GM19397 (cell line): Measurements from ENCODE around the gene KCNQ1.

Source experiments
- ATAC-seq: cut with Tn5 transposase; IDR thresholded peaks from one replicate; pipeline ENCODE4 v1.9.1; 2021; ENCODE audit warnings: mild to moderate bottlenecking, moderate library complexity; ENCODE audit not compliant: unreplicated experiment

KCNQ1 gene

GRCh38 chr11:2825889-2826678, 381.3 kb downstream of the KCNQ1 start:
- ATAC-seq: no peak

- no peak for ATAC-seq
These were observed 381.9 kb downstream of the KCNQ1 start for GRCh38 chr11:2826679-2827056.

- ATAC-seq: no peak
These were observed 382.4 kb downstream of the KCNQ1 start for GRCh38 chr11:2827256-2827655.

- ATAC-seq: no peak
These were observed 383.0 kb downstream of the KCNQ1 start for GRCh38 chr11:2827792-2828191.

GRCh38 chr11:2828585-2829330, 383.9 kb downstream of the KCNQ1 start:
- ATAC-seq: no peak

- ATAC-seq: no peak
These were observed 385.4 kb downstream of the KCNQ1 start for GRCh38 chr11:2830030-2830812.

- no peak for ATAC-seq
These were observed 386.1 kb downstream of the KCNQ1 start for GRCh38 chr11:2830886-2831285.

GRCh38 chr11:2831781-2832532, 387.1 kb downstream of the KCNQ1 start:
- no peak for ATAC-seq

DNA sequence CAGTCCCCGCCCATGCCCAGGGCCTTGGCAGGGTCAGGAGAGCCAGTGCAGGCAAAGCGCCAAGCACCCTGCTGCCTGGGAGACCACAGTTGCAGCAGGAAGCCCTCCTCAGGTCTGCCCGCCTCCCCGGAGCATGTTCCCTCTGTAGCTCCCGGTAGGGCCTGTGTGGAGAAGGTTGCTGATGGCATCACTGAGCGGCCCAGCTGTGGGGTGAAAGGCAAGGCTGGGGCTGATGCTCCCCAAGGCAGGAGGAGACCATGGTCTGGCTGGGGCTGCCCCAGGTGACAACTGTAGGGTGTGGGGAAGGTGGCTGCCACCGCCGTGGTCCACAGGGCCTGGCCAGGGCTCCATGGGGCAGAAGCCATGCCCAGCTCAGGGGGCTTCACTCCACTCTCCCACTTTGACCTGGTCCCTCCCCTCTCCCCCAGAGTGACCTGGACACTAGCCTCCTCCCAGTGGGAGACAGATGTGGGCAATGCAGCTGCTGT, 387.8 kb downstream of the KCNQ1 start:
- ATAC-seq: no peak

DNA sequence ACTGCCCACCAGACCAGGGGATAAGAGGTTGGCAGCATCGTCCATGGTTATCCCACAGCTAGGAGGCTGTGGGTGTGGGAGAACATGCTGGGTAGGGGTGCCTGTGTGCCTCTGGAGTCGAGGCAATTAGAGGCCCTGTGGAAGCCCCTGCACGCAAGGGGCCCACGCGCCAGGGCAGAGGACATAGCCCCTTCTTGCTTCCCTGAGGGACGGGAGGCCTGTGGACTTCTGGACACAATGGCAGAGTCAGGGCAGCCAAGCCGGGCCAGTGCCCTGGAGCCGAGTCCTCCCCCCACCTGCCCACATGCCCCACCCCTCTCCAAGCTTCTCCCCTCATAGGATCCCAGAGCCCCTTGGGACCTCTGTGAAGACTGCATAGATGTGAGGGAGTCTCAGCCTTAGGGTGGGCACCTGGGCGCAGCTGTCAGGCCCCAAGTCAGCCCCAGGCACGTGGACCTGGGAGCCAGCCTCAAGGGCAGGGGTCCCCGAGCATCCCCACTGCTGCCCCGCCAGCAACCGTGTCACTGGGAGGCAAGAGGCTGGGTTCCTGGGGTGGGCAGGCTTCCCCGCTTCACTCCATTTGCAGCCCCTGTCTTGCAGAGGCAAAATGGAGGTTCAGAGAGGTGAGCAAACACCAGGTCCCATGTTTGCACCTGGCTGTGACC, 388.4 kb downstream of the KCNQ1 start:
- ATAC-seq: no peak

- ATAC-seq: no peak
These were observed 389.1 kb downstream of the KCNQ1 start for GRCh38 chr11:2833716-2834502.

DNA sequence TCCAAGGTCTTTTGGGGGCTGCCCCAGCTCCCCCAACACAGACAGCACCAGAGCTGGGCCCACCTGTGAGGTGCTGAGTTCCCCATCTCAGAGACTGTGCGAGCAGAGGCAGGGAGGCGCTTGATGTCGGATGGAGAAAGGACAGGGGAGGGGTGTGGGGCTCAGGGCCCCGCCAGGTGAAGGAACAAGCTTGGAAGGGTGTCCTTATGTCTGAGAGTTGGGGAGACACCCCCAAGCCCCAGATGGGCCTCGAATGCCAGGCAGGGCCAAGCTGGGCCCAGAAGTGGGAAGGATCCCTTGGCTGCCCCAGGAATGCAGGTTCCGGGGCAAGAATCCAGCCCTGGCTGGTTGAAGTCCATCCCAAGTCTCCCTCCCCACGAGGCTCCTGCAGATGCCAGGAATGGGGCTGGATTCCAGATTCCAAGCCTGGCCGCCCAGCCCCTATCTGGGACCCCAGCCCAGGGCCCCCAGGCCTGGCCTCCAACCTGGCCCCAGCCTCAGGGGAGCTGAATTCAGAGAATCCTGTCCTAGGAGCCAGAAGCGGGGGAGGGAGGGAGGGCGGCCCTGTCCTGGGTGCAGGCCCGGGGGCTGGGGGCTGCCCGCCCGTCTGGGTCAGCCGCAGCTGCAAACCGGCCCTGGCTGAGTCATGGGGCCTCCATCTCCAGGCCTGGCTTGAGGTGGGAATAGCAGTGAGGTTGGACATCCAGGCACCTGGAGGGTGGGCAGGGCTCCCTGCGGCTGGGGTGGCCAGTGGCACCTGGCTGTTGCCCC, 389.9 kb downstream of the KCNQ1 start:
- no peak for ATAC-seq

- no peak for ATAC-seq
These were observed 390.5 kb downstream of the KCNQ1 start for GRCh38 chr11:2835296-2835695.

GRCh38 chr11:2835751-2836150, 390.9 kb downstream of the KCNQ1 start:
- no peak for ATAC-seq

DNA sequence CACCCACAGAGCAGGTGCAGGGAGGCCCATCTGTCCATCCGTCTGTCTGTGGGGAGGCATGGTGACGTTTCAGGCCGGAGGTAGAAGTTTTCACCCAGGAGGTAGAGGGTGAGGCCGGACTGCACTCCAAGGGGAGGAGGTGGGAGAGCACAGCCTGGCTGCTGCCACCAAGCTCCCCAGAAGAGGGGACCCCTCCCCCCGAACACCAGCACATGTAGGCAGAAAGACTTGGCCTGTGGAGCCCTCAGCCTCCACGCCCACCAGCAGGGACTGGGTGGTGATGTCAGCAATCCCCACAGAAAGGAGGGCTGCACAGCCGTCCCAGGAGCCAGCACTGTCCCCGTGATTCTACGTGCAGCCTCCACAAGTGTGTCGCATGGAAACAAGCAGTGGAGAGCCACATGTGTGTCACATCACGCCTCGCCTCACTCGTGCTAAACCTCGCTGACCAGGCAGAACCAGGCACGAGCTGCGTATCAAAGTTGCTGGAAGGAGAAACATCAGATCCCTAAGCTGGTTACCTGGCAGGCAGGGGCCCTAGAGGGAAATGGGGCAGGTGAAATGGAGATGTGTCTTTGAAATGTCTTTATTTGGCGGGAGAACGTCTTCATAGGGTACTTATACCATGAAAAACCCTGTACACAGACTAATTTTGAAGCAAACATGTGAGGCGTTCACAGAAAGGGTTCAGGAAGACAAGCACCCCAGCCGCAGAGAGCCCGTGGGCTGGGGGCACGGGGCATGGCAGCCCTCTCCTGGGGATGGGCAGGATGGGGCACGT, 391.7 kb downstream of the KCNQ1 start:
- ATAC-seq: no peak

GRCh38 chr11:2837096-2837601, 392.3 kb downstream of the KCNQ1 start:
- no peak for ATAC-seq

DNA sequence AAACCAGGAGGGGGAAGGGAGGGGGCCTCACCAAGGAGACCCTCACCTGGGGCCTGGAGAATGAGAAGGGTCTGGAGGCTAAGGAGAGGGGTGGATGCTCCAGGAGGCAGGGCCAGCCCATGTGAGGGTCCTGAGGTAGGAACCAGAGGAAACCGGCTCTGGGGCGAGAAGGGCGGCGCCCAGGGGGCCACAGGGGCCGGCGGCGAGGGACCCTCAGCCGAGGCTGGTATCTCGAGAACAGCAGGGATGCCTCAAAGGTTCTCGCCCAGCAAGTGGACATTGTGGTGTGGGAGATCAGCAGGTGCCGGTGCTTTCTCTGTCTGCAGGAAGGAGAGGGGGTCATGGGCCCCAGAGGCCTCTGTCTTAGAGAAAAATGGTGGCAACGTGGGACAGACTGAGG, 392.8 kb downstream of the KCNQ1 start:
- ATAC-seq: no peak

GRCh38 chr11:2838091-2838490, 393.3 kb downstream of the KCNQ1 start:
- ATAC-seq: no peak
